Subcutaneous abdominal adipose tissue (tissue), 5 donors: ENCODE measurements around the gene PCDH1.

Experiments used
- H3K27ac ChIP-seq: one replicate; pipeline ENCODE4 v1.7.0; 2013; ENCODE audit warnings: low read depth, mild to moderate bottlenecking, inconsistent platforms, low read length, moderate library complexity
- H3K27me3 ChIP-seq, 5 donors: one replicate each; pipeline ENCODE4 v1.7.0; 2013; ENCODE audit warnings: low read length in 5 of 5, inconsistent platforms in 1 of 5; ENCODE audit not compliant: control insufficient read depth in 5 of 5, insufficient read depth in 4 of 5
- H3K36me3 ChIP-seq, 5 donors: one replicate each; pipeline ENCODE4 v1.7.0; 2013; ENCODE audit warnings: low read length in 5 of 5; ENCODE audit not compliant: control insufficient read depth in 5 of 5, insufficient read depth in 5 of 5
- H3K4me1 ChIP-seq, 5 donors: one replicate each; pipeline ENCODE4 v1.7.0; 2013; ENCODE audit warnings: low read length in 5 of 5, mild to moderate bottlenecking in 3 of 5, moderate library complexity in 1 of 5; ENCODE audit not compliant: control insufficient read depth in 5 of 5, insufficient read depth in 5 of 5
- H3K4me3 ChIP-seq, 5 donors: one replicate each; pipeline ENCODE4 v1.7.0; 2013; ENCODE audit warnings: low read length in 5 of 5, low read depth in 1 of 5
- H3K9ac ChIP-seq, 5 donors: one replicate each; pipeline ENCODE4 v1.7.0; 2013; ENCODE audit warnings: low read length in 5 of 5, mild to moderate bottlenecking in 4 of 5, moderate library complexity in 3 of 5
- H3K9me3 ChIP-seq, 5 donors: one replicate each; pipeline ENCODE4 v1.7.0; 2013; ENCODE audit warnings: low read length in 5 of 5; ENCODE audit not compliant: control insufficient read depth in 5 of 5
- donor health status: healthy.
- donor health status: healthy.
- donor health status: healthy.
- donor health status: healthy.
- donor health status: healthy.

The PCDH1 gene

DNA sequence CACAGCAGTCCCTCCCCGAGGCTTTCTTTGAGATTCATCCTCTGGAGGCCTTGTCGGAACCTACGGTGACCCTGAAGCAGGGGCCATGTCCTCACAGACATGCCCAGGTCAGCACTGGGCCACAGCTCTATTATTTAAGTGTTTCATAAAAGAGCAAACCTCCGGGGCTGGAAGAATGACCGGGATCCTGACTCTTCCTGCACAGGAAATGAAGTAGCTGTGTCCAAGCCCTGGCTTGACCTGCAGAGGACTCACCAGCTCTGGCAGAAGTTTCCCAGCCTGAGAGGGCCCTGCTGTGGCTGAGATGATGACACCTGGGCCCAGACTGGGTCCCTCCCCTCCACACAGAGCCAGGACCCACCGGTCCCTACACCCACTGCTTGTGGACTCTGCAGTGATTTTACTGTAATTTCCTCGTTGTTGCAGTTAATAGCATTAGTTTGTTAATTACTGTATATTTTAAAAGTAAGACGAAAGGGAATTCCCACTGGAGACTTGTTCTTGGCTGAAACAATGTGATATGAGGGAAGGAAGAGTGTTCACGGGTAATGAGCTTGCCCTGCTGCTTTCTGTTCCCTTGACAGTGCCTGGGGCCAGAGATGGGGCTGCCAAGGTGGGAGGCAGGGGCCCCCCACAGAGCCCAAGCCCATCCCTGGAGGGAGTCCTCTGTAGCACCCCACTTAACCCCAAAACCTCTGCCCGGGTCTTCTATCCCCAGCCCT is 72.2 kb downstream of the PCDH1 start:
- H3K36me3 ChIP-seq: no peaks in the 10 kb centered on the region
- peaks cover 0 to 43% (median 18%) of the 10 kb centered on the region in 5 donors for H3K4me1 ChIP-seq
- no peak overlapping the region for H3K4me3 ChIP-seq
- peak overlapping the region in 1 of 5 donors; percentile 16 for H3K9ac ChIP-seq
- peaks cover 5 to 37% (median 29%) of the 10 kb centered on the region in 5 donors for H3K27me3 ChIP-seq
- H3K27ac ChIP-seq: peak overlapping the region; percentile 77
- no peaks in the 10 kb centered on the region for H3K9me3 ChIP-seq

DNA sequence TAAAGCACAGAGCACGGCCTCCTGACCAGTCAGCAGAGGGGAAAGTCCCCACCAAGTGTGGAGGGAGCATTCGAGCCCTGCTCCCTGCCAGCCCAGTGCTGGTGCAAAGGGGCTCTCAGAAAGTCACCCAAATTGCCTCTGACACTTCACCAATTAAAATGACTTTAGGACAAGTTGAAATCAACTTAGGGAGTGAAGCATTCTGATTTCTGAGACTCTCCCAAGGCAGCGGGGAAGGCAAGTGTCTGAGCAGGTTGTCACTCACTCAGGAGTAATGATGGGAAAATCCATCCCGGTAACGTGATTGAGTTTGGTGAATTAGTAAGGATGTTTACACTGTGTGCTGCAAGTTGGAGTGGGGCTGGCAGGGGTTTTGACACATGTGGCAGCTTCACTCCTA is 73.7 kb downstream of the PCDH1 start:
- Histone ChIP-seq H3K9ac (peak overlapping the region in 1 of 5 donors; percentile 33), H3K36me3 (no peaks in the 10 kb centered on the region), H3K27ac (peak overlapping the region; percentile 46), H3K27me3 (peaks cover 0 to 34% (median 24%) of the 10 kb centered on the region in 5 donors), H3K9me3 (no peaks in the 10 kb centered on the region), H3K4me1 (peaks cover 0 to 45% (median 18%) of the 10 kb centered on the region in 5 donors), H3K4me3 (no peak overlapping the region)
